Thyroid gland (tissue), 4 donors: Measurements from ENCODE around the gene LARGE2. TPM values are rescaled to one million over a fixed set of nuclear protein-coding genes. Genes with fewer than 3 reads are reported as not detected.

Experiments
- DNase-seq, 2 donors: peaks; one replicate each; pipeline ENCODE4 v3.0.0-alpha.2; 2019
- H3K27ac ChIP-seq, 3 donors: fragments of 200-600 bp; sonication (generic); 1 replicate in 2 of 3; 2 replicates in 1 of 3; pipeline ENCODE4 v1.5.1; 2016 to 2019; ENCODE audit warnings: mild to moderate bottlenecking in 1 of 3, moderate library complexity in 1 of 3
- H3K27me3 ChIP-seq: fragments of 200-600 bp; sonication (generic); one replicate; pipeline ENCODE4 v1.5.1; 2019
- H3K36me3 ChIP-seq, 2 donors: fragments of 200-600 bp; sonication (generic); one replicate each; pipeline ENCODE4 v1.5.1; 2016 to 2019
- H3K4me1 ChIP-seq, 2 donors: fragments of 200-600 bp; sonication (generic); one replicate each; pipeline ENCODE4 v1.5.1; 2017 to 2019
- H3K4me3 ChIP-seq, 3 donors: fragments of 200-600 bp; sonication (generic); replicated peaks in 1 of 3; 1 replicate in 2 of 3; 2 replicates in 1 of 3; pipeline ENCODE4 v1.5.1; 2016; ENCODE audit warnings: mild to moderate bottlenecking in 1 of 3
- H3K9me3 ChIP-seq: fragments of 200-600 bp; sonication (generic); one replicate; pipeline ENCODE4 v1.5.1; 2017
- CTCF ChIP-seq, 6 experiments: fragments of 200-600 bp in 3 of 6; fragments of 450-650 bp in 3 of 6; sonication (generic) in 3 of 6; IDR thresholded peaks; one replicate each; pipeline ENCODE4 v1.5.1; 2016 to 2019; ENCODE audit warnings: antibody characterized with exemption in 6 of 6, mild to moderate bottlenecking in 2 of 6, inconsistent platforms in 1 of 6, moderate library complexity in 1 of 6
- POLR2A ChIP-seq, 2 donors: fragments of 450-650 bp; IDR thresholded peaks; one replicate each; pipeline ENCODE4 v1.6.1; 2017; ENCODE audit warnings: antibody characterized with exemption in 2 of 2, mild to moderate bottlenecking in 2 of 2, moderate library complexity in 1 of 2
- WGBS, 2 donors: methylation state at CpG; one replicate each; pipeline ENCODE4 v1.1.5; 2017; 5-methylcytosine and 5-hydroxymethylcytosine counted together
- intact Hi-C: fragments of 100-400 bp; cut with DNase I; formaldehyde crosslinking; loops from one replicate; pipeline ENCODE4 v1.15.1; 2023
- total RNA-seq, 4 donors: library from RNA; depleted of rRNA; stranded (reverse); fragments of >200 nt; gene quantifications; one replicate each; pipeline ENCODE4 v1.2.3, GENCODE V29; 2016

Gene LARGE2
- total RNA-seq, 4 donors from 2014 or later = 11.2 to 19.0 (median 14.1) TPM

- intact Hi-C loops = no loop called here
- DNase-seq = no peak
- Histone ChIP-seq H3K27me3 (no peaks in the 10 kb centered on the region), H3K4me3 (no peak overlapping the region), H3K4me1 (peaks cover 4 to 5% of the 10 kb centered on the region in 2 donors), H3K9me3 (no peaks in the 10 kb centered on the region), H3K27ac (no peak overlapping the region), H3K36me3 (no peaks in the 10 kb centered on the region)
- WGBS, 2 donors = 80 to 90% methylated on average over 8 of the region's 8 CpGs
- no peak for TF ChIP-seq CTCF (IDR thresholded peaks at IDR 0.05)
- no peak for TF ChIP-seq POLR2A (IDR thresholded peaks at IDR 0.05)
Observed at GRCh38 chr11:45889555-45889954, 32.9 kb upstream of the LARGE2 start.

GRCh38 chr11:45889966-45890365 is 32.5 kb upstream of the LARGE2 start:
- TF ChIP-seq CTCF (IDR thresholded peaks at IDR 0.05) (no peak), POLR2A (IDR thresholded peaks at IDR 0.05) (no peak)
- H3K27me3 ChIP-seq = no peaks in the 10 kb centered on the region
- no peaks in the 10 kb centered on the region for H3K9me3 ChIP-seq
- no peak overlapping the region for H3K27ac ChIP-seq
- peaks cover 4 to 5% of the 10 kb centered on the region in 2 donors for H3K4me1 ChIP-seq
- intact Hi-C loops = no loop called here
- H3K36me3 ChIP-seq = no peaks in the 10 kb centered on the region
- no peak overlapping the region for H3K4me3 ChIP-seq
- 91 to 93% methylated on average over 9 of the region's 9 CpGs for WGBS, 2 donors
- no peak for DNase-seq

GRCh38 chr11:45890886-45891550 is 31.4 kb upstream of the LARGE2 start:
- no peak overlapping the region for H3K27ac ChIP-seq
- H3K4me1 ChIP-seq = peaks cover under 1% of the 10 kb centered on the region in 2 donors
- no peaks in the 10 kb centered on the region for H3K9me3 ChIP-seq
- TF ChIP-seq CTCF (IDR thresholded peaks at IDR 0.05) = no peak
- no peak for TF ChIP-seq POLR2A (IDR thresholded peaks at IDR 0.05)
- no peak for DNase-seq
- no peak overlapping the region for H3K4me3 ChIP-seq
- H3K27me3 ChIP-seq = no peaks in the 10 kb centered on the region
- no peaks in the 10 kb centered on the region for H3K36me3 ChIP-seq
- intact Hi-C loops = no loop called here
- 81 to 84% methylated on average over 9 of the region's 9 CpGs for WGBS, 2 donors

GRCh38 chr11:45892856-45893255 is 29.6 kb upstream of the LARGE2 start:
- DNase-seq = no peak
- Histone ChIP-seq H3K36me3 (no peaks in the 10 kb centered on the region), H3K4me1 (no peaks in the 10 kb centered on the region), H3K9me3 (no peaks in the 10 kb centered on the region), H3K27ac (no peak overlapping the region), H3K27me3 (no peaks in the 10 kb centered on the region), H3K4me3 (no peak overlapping the region)
- 78 to 81% methylated on average over 5 of the region's 5 CpGs for WGBS, 2 donors
- intact Hi-C loops = no loop called here
- no peak for TF ChIP-seq CTCF (IDR thresholded peaks at IDR 0.05)
- TF ChIP-seq POLR2A (IDR thresholded peaks at IDR 0.05) = no peak

GRCh38 chr11:45894555-45895247 is 27.8 kb upstream of the LARGE2 start:
- Histone ChIP-seq H3K27ac (no peak overlapping the region), H3K4me1 (peaks cover 6 to 9% of the 10 kb centered on the region in 2 donors), H3K4me3 (no peak overlapping the region), H3K36me3 (no peaks in the 10 kb centered on the region), H3K9me3 (no peaks in the 10 kb centered on the region), H3K27me3 (no peaks in the 10 kb centered on the region)
- intact Hi-C loops = no loop called here
- WGBS, 2 donors = 80 to 91% methylated on average over 6 of the region's 6 CpGs
- TF ChIP-seq POLR2A (IDR thresholded peaks at IDR 0.05) (no peak), CTCF (IDR thresholded peaks at IDR 0.05) (no peak)
- DNase-seq = no peak
